Coronary artery (tissue), 2 donors: ENCODE data around the gene PTPRJ.
"Not testable (repeated sequence)": the region's sequence is repeated elsewhere in the genome, so short reads cannot be mapped to it uniquely, and the experiment has no call there.

ENCODE experiments used
- DNase-seq: peaks from one replicate; pipeline ENCODE4 v3.0.0-alpha.2; 2017; ENCODE audit warnings: low spot score
- H3K27ac ChIP-seq, 2 donors: fragments of 200-600 bp; sonication (generic); one replicate each; pipeline ENCODE4 v1.5.1; 2016 to 2019
- H3K4me3 ChIP-seq: fragments of 200-600 bp; sonication (generic); 2 replicates; pipeline ENCODE4 v1.5.1; 2016; ENCODE audit warnings: mild to moderate bottlenecking, moderate library complexity
- CTCF ChIP-seq: fragments of 200-600 bp; sonication (generic); IDR thresholded peaks from one replicate; pipeline ENCODE4 v1.5.1; 2019; ENCODE audit warnings: antibody characterized with exemption

The PTPRJ gene

GRCh38 chr11:47943721-47944586 lies 36.4 kb upstream of the PTPRJ start:
- no peak overlapping the region for H3K4me3 ChIP-seq
- no peak overlapping the region for H3K27ac ChIP-seq
- TF ChIP-seq CTCF, result no peak
- no peak for DNase-seq

GRCh38 chr11:47944632-47945031 lies 35.7 kb upstream of the PTPRJ start:
- no peak for DNase-seq
- H3K4me3 ChIP-seq, result no peak overlapping the region
- no peak for TF ChIP-seq CTCF
- no peak overlapping the region for H3K27ac ChIP-seq

GRCh38 chr11:47946682-47947559 lies 33.4 kb upstream of the PTPRJ start:
- H3K4me3 ChIP-seq, result no peak overlapping the region
- peak; percentile 85 for DNase-seq
- H3K27ac ChIP-seq, result peak overlapping the region in 1 of 2 donors; percentile 43
- TF ChIP-seq CTCF, result no peak

- no peak overlapping the region for H3K4me3 ChIP-seq
- TF ChIP-seq CTCF, result no peak
- no peak for DNase-seq
- H3K27ac ChIP-seq, result no peak overlapping the region
These were observed 32.2 kb upstream of the PTPRJ start for GRCh38 chr11:47948137-47948536.

GRCh38 chr11:47949001-47949675 lies 31.2 kb upstream of the PTPRJ start:
- not testable (repeated sequence) for H3K27ac ChIP-seq, DNase-seq, H3K4me3 ChIP-seq

GRCh38 chr11:47950396-47950795 lies 30.0 kb upstream of the PTPRJ start:
- DNase-seq, result no peak
- H3K27ac ChIP-seq, result no peak overlapping the region
- no peak for TF ChIP-seq CTCF
- H3K4me3 ChIP-seq, result no peak overlapping the region

- H3K27ac ChIP-seq, DNase-seq: not testable (repeated sequence)
These were observed 28.9 kb upstream of the PTPRJ start for GRCh38 chr11:47951504-47951903.

More at GRCh38 chr11:47951504-47951903, 28.9 kb upstream of the PTPRJ start:
- not testable (repeated sequence) for H3K4me3 ChIP-seq
